Stromal cell of bone marrow (primary cell): ENCODE measurements around the gene APMAP.
"Not testable (repeated sequence)": the region's sequence is repeated elsewhere in the genome, so short reads cannot be mapped to it uniquely, and the experiment has no call there.

Source experiments
- DNase-seq: peaks from one replicate; pipeline ENCODE4 v3.0.0-alpha.2; 2012; ENCODE audit warnings: low read depth

Gene APMAP

DNA sequence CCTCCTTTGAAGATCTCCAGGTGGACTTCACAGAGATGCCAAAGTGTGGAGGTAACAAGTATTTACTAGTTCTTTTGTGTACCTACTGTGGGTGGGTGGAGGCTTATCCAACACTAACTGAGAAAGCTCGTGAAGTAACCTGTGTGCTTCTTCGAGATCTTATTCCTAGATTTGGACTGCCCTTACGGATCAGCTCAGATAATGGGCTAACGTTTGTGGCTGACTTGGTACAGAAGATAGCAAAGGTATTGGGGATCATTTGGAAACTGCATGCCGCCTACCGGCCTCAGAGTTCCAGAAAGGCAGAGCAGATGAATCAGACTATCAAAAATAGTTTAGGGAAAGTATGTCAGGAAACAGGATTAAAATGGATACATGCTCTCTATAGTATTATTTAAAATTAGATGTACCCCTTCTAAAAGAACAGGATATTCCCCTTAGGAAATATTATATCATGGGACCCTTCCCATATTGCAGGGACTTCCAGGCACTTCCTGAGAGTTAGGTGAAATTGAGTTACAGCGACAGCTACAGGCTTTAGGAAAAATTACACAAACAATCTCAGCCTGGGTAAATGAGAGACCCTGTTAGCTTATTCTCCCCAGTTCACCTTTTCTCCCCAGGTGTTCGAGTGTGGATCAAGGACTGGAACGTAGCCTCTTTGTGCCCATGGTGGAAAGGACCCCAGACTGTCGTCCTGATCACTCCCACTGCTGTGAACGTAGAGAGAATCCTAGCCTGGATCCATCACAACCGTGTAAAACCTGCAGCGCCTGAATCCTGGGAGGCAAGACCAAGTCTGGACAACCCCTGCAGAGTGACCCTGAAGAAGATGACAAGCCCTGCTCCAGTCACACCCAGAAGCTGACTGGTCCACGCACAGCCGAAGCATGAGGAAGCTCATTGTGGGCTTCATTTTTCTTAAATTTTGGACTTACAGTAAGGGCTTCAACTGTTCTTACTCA is 61.5 kb downstream of the APMAP start:
- DNase-seq = not testable (repeated sequence)

DNA sequence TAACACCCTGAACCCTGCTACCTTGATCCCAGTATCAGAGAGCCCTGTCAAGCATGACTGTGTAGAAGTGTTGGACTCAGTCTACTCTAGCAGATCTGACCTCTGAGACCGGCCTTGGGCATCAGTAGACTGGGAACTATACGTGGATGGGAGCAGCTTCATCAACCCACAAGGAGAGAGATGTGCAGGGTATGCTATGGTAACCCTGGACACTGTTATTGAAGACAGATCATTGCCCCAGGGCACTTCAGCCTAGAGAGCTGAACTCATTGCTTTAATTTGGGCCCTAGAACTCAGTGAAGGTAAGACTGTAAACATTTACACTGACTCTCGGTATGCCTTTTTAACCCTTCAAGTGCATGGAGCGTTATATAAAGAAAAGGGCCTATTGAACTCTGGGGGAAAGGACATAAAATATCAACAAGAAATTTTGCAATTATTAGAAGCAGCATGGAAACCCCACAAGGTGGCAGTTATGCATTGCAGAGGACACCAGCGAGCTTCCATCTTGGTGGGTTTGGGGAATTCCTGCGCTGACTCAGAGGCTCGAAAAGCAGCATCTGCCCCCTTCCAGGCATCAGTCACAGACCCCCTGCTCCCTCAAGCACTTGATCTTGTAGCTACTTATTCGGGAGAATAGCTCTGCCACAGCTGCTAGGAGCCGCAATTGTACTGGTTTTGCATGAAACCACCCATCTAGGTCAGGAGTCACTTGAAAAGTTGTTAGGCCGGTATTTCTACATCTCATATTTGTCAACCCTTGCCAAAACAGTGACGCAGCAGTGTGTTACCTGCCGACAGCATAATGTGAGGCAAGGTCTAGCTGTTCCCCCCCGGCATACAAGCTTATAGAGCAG is 62.5 kb downstream of the APMAP start:
- not testable (repeated sequence) for DNase-seq

DNA sequence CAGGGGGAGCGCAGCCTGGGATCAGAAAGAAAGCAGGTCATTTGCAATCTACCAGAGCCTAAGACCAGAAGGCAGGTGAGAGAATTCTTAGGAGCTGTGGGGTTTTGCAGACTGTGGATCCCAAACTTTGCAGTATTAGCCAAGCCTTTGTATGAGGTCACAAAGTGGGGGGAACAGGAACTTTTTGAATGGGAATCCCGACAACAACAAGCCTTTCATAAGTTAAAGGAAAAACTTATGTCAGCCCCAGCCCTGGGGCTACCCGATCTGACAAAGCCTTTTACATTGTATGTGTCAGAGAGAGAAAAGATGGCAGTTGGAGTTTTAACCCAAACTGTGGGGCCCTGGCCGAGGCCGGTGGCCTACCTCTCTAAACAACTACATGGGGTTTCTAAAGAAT is 63.3 kb downstream of the APMAP start:
- not testable (repeated sequence) for DNase-seq

DNA sequence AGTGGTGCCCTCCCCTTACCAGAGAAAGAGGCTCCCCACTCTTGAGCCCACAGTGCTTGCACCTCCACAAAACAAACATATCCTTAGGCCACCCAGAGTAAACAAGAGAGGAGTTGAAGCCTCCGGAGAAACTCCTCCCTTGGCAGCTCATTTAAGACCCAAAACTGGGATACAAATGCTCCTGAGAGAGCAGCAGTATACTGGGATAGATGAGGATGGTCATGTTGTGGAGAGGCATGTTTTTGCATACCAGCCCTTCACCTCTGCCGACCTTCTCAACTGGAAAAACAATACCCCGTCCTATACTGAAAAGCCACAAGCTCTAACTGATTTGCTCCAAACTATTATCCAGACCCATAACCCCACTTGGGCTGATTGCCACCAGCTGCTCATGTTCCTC is 71.8 kb downstream of the APMAP start:
- DNase-seq = not testable (repeated sequence)

DNA sequence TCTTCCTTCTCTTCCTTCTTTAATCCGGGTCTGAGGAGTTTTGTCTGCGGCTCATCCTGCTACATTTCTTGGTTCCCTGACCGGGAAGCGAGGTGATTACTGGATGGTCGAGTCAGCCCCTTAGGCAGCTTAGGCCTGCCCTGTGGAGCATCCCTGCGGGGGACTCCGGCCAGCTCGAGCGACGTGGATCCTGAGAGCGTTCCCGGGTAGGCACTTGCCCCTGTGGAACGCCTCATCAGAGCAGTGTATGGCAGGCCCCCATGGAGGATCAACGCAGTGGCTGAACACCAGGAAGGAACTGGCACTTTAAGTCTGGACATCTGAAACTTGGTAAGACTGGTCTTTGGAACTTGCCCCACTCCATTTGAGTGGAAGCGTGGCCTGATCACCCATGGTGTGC is 72.9 kb downstream of the APMAP start:
- DNase-seq = not testable (repeated sequence)

DNA sequence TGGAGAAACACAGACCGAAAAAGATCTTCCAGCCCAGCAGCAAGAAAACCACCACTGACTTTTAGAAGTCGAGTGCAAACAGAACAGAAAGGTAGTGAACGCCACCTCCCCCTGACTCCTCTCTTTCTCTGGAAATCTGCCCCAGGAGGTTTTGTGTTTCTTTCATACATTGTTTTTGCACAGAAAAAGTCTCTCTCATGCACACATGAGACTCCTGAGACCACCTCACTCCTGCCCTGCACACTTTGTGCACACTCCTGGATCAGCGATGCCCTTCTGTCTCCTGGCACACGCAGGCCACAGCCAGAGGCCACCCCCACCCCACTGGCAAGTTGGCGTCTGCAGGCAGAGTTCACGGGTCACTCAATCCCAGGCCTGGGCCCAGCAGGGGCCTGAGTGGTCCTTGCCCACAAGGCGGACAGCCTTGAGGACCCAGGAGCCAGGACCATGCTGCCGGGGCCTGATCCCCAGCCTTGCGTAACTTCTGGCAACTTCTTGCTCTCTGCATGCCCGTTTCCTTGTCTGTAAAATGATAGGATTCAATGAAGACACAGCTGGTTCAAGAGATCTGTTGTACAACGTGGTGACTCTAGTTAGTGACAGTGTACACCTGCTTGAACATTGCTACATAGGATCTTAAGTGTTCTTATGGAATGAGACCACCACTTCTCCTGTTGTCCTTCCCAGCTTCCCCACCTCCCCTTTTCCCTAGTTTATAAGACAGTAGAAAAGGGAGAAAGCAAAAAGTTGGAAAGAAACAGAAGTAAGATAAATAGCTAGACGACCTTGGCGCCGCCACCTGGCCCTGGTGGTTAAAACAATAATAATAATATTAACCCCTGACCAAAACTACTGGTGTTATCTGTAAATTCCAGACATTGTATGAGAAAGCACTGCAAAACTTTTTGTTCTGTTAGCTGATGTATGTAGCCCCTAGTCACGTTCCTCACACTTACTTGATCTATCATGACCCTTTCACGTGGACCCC is 73.7 kb downstream of the APMAP start:
- no peak for DNase-seq

DNA sequence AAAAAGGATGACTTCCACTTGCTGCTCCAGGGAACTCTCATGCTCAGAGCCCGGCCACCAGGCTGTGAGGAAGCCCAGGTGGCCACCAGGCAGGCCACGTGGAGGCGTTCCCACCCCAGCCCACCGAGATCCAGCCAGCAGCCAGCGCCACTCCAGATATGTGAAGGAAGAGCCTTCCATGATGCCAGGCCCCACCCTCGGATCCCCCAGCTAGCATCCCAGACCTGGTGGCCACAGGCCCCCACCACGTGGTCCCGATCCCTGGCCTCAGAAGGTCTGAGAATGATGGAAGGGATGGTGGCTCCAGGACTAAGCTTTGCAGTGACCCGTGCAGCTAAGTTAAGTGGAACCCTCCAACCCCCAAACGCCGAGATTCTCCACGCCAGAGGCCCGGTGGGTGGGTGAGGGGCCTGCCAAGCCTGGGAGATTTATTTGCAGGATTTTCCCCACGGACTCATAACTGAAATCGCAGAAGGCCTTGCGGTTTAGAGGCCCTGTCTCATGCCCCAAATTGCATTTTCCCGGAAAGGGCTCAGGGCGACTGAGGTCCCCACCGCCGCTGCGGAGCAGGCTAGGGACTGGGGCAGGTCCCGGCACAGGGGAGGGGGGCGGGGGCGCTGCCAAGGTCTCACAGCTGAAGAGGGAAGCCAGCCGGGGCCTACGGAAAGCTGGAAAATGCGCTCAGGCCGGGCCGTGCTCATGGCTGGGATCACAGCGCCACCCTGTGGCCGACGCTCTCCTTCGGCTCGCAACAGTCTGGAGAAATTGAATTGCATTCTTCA is 74.6 kb downstream of the APMAP start:
- peak; percentile 35 for DNase-seq

DNA sequence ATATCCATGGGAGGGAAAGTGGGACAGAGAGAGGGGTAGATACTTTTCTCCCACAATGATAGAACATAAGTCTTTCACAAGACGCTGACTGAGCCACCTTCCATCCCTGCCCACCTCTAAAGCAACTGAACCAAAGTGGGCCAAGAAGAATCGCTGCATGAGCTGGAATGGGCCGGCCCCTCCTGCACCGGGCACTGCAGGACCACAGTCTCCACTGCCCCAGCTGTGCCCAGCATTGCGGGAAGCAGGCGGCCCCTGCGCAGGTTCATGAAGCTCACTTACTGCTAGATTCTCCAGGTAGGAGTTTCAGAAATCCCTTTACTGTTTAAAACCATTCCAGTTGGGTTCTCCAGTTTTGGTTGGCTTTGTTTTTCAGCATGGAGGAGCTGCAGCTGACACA is 75.5 kb downstream of the APMAP start:
- no peak for DNase-seq

DNA sequence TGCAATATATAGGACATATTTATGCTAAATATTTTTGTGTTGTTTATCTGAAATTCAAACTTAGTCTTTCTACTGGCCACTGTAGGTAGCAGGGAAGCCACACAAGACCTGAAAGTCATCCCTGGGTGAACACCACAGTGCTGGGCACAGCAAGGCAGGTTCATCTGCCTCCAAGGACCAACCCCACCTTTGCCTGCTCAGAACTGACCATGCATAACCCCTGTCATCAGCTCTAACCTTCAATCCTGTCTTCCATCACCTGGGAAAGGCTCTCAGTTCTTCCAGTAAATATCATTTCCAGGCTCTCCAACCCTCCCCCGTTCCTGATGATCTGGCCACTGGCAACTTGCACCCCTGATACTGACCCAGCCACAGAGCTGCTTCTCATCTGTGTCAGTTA is 76.1 kb downstream of the APMAP start:
- no peak for DNase-seq

DNA sequence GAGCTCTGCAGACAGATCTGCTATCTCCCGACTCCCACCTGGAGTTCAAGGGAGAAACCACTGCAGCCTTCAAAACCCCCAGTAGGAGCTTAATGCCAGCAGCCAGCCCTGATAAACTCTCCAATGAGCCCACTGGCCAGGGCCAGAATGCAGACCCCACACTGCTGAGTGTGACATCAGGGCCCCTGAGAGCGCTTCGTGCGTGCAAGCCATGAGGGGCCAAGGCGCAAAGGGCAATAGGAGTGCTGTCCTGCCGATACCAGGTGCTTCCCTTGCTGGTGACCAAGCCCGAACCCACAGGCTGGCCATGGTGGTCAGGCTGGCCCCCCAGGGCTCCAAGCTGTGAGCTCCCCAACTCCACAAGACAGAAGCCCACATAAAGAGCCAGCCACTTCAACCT is 76.7 kb downstream of the APMAP start:
- DNase-seq = no peak

DNA sequence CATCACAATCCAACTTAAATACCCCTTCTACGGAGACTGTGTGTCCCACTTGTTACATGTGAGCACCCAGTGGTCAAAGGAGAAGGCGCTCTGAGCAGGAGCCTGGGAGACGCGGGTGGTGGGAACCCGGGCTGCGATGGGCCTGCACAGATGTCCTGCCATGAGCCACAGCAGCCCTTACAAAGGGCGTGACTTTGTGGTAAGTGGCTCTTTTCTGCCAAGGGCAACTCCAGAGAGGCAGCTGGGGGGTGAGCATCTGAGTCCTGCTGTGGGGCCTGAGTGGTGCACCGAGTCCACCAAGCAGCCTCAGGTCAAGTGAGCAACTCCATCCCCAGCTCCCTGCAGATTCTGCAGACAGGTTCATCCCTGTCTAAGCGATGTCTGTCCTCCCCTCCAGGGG is 77.1 kb downstream of the APMAP start:
- DNase-seq = no peak

DNA sequence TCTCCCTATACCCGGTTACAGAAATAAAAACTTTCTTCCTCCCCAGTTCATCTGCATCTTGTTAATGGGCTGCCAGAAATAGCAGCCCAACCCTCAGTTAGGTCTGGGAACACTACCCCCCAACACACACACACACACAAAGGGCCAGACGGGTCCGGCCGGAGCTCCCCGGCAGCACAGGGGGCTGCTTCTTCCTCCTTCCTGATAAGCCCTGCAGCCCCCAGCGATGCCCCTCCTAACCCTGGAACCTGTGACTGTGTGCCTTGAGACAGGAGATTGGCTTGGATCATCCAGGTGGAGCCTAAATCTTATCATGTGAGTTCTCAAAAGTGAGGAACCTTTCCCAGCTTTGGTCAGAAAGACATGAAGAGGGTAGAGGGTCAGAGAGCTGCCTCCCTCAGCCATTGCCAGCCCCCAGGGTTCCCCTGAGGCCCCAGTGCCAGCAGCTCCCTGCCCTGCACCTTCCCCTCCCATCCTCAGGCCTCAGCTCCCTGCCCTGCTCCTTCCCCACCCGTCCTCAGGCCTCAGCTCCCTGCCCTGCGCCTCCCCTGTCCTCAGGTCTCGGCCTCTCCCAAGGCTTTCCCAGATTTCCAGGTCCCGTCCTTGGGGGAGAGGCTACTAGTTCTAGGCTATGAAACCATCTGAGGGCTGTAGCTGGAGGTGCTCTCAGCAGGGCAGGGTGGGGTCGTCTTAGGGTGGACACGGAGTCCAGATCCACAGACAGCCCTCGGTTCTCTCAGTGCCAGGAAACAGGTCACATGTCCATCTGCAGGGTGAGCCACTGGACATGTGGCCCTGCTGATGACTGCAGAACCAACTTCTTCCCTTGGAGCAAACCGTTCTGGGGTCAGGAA is 77.9 kb downstream of the APMAP start:
- DNase-seq = no peak

DNA sequence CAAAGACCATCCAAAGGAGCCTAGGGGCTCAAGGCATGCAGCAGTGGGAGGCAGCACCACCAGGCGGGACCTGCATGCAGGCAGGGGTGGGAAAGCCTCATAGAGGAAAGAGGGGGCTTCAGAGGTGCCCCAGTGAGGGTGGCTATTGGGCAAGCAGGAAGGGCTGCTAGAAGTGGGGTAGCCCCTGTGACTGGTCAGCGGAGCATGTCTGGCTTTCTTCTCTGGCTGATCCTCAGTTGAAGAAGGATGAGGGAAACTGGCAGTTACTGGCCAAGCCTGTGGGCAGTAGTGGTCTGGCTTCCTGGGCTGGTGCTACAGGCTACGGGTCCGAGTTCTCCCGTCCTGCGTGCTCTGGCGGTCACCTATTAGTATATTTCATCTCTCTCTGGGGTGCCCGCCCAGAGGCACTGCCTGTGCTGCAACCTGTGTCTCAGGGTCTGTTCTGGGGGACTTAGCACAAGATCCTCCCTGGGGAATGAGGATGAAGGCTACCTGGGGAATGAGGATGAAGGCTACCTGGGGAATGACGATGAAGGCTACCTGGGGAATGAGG is 79.4 kb downstream of the APMAP start:
- DNase-seq = no peak
